Activated CD4-positive, alpha-beta T cell treated with anti-CD3 and anti-CD28 coated beads, Interleukin-2, amount 50 U/mL, for 16 hours (primary cell): ENCODE results near the gene DMXL2.
"Not testable (repeated sequence)": the region's sequence is repeated elsewhere in the genome, so short reads cannot be mapped to it uniquely, and the experiment has no call there.

Experiments used
- DNase-seq: peaks from one replicate; pipeline ENCODE4 v3.0.0-alpha.2; 2020

The DMXL2 gene

DNA sequence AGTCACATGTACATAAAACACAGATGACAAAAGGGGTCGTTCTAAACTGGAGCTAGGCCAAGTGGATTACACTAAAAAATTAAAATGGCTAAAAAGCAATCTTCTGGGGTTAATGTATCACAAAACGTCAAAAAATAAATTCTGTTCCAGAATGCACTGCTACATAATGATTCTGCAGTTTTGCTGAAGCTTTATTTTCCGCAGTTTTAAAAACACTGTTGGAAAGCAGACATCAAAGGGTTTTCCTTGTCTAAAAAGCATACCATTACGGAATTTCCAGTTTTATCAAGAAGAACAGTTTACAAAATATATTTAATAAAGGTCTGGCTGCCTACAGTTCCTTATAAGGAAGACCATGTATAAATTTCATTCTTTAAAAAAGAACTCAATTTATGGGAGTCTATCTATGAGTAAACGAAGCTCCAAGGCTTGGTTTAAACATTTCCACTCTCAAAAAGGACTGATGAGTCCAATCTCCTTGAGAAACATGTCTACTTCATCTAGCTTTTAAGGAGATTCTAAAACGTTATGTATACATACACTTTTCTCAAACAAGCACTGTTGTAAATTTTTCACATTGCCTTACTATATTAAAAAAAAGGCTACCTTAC is 1.3 kb downstream of the DMXL2 start:
- no peak for DNase-seq

DNA sequence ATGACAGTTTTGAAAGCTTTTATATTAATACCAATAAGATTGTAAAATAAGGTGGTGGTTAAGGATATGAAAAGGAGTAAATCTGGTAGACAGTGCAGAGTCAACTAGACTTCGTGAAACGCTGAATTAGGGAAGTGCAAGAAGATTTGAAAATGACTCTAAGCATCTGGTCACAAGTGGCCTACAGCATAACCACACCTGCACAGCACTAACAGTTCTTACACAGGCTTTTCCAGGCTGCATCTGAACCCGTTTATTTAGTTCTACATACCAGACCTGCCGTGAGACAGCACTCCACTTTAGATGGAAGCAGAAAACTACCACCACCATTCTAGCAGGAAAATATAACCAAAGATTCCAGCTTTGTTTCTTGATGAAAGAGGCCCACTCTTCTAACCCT is 1.9 kb downstream of the DMXL2 start:
- no peak for DNase-seq

DNA sequence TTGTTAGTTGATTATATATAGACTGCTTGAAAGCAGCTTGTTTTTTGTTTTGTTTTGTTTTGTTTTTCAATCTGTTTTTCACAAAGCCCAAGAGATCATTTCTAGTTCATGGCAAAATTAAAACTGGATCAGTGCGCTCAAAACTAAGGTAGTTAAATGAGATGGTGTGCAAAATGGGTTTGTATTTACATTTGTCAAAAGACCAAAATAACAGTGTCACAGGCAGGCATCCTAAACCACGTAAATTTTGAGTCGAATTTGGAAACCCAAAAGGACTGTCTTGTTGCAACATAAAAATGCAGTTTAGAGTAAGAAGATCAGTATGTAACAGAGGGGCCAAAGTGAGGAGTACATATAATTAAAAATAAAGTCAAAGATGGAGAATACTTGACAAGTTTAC is 2.4 kb downstream of the DMXL2 start:
- no peak for DNase-seq

DNA sequence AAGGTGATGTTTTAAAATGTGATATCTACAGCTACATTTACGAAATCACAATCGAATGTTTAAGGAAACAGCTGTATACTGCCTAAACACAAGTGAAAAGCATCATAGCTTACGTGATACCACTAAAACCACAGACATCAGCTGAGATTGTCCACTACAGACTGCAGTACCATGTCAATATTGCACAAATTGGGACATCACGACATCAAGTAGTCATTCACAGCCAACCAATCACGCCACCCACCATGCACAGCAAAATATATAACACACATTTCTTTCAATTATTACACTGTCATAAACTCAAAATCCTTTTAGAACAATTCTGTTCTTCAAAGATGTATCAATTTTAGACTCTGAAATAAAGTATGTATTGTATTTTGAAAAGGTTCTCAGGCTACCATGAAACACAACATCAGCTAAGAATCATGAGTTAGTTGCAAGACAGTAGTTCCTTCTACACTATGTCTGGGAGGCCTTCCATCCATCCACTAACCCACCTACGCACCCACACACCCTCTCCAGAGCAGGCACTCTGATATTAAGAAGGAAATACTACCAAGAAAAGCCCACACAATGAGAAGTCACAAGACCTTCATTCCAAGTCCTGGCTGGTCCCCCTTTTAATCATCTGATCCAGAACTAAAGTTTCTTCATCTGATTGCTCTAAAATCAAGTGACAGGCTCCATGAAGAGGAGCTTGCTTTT is 3.1 kb downstream of the DMXL2 start:
- DNase-seq = no peak

DNA sequence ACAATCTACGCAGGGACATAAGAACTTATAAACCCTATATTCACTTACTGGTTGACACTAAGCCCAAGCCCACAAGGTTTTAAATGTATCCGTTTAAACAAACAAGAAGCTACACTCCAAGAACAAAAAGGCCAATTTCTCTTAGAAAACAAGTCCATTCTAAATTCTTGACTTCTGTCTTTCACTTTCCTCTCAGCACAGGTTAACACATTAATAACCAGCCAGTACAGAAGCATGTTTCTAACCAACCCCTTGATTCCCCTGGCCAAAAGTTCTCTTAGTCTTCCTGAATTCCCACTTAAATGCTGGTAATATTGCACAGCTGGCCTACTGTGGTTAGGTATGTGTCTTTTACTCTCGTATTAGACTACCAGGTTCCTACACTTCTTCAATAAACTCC is 4.7 kb downstream of the DMXL2 start:
- no peak for DNase-seq

DNA sequence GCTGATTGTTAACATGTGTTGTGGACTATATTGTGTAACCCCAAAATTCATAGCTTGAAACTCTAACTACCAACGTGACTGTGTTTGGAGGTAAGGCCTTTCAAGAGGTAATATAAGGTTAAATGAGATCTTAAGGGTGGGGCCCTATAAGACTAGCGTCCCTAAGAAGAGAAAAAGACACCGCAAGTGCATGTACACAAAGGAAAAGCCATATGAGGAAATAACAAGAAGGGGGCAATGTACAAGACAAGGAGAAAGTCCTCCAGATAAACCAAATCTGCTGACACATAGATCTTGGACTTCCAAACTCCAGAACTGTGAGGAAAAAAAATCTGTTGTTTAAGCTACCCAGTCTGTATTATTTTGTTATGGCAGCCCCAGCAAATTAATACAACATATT is 8.6 kb downstream of the DMXL2 start:
- no peak for DNase-seq

DNA sequence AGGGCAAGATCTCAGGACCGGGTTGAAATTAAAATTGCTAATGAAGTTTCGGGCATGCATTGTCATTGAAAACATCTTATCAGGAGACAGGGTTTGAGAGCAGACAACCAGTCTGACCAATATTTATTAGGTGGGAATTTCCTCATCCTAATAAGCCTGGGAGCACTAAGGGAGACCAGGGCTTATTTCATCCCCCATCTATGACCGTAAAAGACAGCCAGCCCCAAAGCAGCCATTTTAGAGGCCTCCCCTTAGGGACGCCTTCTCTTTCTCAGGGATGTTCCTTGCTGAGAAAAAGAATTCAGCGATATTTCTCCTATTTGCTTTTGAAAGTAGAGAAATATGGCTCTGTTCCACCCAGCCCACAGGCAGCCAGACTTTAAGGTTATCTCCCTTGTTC is 9.9 kb downstream of the DMXL2 start:
- not testable (repeated sequence) for DNase-seq

DNA sequence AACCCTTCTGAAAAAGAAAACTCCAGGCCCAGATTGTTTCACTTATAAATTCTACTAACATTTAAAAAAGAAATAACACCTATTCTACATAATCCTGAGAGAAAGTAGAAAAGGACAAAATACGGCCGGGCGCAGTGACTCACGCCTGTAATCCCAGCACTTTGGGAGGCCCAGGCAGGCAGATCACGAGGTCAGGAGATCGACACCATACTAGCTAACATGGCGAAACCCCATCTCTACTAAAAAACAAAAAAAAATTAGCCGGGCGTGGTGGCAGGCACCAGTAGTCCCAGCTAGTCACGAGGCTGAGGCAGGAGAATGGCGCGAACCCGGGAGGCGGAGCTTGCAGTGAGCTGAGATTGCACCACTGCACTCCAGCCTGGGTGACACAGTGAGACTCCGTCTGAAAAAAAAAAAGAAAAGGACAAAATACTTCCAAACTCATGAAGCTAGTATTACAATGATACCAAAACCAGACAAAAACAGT is 19.1 kb downstream of the DMXL2 start:
- not testable (repeated sequence) for DNase-seq

DNA sequence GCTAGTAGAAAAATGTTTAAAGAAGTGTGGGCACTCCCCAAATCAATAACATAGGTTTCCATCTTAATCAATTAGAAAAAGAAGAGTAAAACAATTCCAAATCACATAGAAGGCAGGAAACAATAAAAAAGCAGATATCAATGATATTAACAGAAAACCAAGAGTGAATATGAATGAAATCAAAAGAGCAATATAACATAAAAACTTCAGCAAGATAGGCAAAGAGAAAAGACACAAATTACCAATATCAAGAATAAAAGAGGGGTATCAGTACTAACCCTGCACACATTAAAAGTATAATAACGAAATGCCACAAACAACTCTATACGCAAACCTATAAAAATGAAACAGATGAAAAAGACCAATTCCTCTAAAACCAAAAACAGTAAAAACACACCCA is 19.6 kb downstream of the DMXL2 start:
- no peak for DNase-seq

DNA sequence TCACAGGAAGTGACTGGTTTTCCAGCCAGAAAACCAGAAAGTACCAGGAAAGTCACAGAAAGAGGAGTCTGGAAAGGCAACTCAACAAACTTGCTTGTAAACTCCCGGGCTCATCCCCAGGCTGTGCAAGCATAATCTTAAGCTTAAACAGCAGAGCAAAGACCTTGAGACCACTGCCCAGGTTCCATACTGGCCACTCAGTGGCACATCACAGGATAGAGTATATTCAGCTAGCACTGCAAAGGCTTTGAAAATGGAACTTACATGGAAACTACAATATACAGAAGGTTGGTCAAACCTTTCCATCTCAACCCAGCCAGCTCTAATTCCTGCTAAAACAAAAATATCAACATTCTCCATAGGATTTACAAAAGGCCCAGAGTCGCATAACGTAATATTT is 20.1 kb downstream of the DMXL2 start:
- DNase-seq = no peak

DNA sequence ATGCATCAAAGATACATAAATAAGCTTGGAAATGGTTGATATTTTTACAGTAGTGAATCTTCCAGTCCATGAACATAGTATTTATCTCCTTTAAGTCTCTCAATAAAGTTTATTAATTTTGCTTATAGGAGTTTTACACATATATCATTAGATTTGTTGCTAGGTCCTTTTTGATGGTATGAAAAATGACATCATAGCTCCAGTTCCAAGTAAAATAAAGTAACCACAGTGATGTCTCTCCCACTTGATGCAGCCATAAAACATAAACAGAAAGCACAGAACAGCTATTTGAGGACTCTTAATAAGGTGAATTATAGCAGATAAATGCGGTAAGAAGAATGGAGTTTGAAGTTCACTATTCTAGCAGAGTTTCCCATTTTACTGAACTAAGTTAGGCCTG is 20.8 kb downstream of the DMXL2 start:
- DNase-seq = no peak

DNA sequence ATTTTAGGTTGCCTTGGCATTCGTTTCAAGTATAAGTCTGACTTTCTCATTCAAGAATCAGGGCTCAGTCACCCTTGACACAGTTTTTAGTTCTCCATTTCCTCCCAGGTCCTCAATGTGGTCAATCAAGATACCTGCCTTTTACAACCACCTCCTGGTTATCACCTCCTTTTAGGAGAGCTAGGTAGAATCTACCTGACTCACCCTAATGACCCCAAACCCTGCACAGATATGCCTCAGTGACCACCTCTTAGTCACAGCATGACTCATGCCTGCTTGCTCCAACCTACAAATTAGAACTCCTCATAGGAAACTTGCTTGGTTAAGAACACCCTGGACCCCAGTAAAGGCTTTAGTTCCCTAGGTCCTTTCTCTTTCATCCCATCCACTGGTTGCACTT is 22.5 kb downstream of the DMXL2 start:
- DNase-seq = no peak

DNA sequence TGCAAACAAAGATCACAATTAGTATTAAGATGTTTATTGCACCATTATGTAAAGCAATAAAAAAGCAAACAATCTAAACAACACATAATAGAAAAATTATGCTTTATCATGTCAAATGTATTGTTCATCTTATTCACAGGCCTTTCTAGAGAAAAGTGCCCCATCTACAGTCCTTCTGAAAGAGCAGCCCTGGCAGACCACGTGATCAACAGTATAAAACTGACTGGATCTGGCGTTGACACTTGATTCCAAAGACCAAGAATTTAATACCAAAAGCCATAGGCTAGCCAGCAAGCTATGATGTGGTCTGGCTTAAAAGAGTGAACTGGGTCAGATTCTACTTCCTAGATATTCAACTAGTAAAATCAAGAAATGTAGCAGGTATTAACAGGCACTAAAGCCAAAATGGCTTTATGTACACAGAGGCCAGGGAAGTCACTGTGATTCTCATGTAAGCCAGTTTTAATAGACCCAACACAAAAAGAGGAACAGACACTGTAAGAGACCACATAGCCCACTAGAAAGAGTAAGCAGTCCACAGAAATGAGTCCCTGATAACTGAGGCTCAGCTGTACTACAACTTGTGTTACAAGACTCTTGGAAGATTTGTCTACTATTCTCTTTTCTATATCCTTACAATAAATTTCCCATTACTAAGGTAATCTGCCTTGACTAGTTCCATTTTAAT is 32.5 kb downstream of the DMXL2 start:
- DNase-seq = no peak

DNA sequence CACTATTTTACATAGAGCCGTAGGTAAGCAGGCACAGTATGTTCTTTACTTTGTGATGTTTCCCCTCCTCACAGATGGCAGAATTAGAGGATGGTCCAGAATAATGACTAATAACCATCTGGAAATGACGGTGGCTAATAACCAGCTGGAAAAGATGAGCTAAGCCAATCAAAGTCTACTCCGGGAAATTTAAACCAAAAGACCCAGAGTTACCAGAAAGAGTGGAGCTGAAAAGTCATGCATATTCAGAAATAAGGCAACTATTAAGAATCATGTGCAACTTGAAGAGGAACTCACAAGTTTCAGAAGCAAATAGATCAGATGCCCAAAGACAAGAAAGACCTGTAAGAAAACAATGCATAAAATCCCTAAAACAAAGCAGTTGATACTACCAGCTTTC is 33.6 kb downstream of the DMXL2 start:
- DNase-seq = no peak

DNA sequence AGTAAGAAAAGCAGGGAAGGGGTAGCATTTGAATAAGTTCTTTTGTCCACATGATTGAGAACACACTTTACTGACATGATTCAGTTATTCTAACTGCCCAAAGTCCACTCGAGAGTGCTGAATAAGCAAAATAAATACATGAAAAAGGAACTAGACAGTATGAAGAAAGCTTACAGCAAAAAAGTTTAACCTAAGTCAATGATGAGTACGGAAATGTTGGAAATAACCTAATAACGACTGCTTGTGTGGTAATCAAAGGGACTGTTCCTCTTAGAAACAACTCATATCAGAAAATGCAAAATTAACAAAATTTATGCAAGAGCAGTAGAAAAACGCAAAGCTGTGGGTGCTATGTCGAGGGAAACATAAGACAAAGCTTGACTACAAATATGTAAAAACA is 36.6 kb downstream of the DMXL2 start:
- no peak for DNase-seq

DNA sequence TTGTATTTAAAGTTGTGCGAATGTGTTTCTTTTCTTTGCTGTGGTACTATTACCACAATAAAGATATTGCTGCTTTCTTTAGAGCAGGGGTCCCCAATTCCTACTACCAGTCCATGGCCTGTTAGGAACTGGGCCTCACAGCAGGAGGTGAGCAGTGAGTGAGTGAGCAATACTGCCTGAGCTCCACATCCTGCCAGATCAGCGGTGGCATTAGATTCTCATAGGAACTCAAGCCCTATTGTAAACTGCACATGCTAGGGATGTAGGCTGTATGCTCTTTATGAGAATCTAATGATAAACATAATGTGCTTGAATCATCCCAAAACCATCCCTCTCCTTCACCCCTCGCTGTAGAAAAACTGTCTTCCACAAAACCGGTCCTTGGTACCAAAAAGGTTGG is 41.6 kb downstream of the DMXL2 start:
- no peak for DNase-seq

DNA sequence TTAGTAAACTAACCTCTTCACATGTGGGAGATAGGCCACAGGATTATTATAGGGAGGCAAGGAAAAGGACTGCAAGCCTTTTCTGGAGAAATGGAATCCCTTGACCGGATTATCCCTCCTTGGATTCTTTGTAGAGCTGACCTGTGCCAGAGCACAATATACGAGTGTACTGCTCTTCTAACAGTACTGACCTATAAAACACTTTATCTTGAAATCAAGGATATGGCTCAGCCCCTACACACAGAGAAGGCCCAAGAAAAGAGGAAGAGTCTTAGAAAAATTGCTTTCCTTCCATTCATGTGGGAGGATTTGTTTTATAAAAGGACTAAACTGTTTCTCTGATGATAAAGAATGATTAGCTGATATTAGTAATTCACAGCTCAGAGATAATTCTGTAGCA is 42.2 kb downstream of the DMXL2 start:
- no peak for DNase-seq

DNA sequence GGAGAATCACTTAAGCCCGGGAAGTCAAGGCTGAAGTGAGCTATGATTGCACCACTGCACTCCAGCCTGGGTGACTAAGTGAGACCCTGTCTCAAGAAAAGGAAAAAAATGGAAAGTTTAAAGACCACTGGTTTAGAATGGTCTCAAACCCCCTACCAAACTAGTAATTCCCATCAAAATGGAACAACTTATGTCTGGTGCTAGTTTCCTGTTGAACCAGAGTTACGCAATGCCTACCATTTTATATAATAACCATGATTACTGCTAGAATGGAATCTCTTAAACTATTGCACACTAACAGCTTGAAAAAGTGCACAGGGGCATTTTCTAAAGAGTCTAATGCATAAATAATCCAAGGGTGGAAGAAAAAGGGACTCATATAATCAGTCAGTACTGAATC is 43.6 kb downstream of the DMXL2 start:
- no peak for DNase-seq

DNA sequence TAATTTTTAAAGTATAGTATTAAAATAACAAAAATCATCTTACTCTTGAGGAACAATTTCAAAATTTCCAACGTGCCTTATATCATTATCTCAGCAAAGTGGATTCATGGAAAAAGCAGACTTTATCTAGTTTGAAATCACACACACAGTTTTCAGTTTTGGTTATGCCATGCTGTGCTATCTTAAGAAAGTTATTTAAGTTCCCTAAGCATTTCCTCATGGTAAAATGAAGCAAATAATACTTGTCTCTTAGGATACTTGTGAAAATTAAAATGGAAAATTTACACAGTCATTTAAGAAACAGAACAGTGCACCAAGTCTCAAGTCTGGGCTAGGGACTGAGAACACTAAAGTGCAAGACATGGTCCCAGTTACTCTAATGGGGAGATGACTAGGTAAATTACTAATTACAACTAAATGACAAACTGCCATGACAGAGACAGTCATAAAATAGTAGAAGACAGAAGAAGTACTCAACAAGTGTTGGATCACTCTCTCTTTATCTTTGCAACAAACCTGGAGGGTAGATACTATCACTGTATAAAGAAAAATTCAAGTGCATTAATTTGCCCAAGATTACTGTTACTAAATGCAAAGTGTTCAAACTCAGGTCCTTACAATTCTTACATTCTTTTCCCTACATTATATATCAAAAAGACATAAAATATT is 44.8 kb downstream of the DMXL2 start:
- no peak for DNase-seq

DNA sequence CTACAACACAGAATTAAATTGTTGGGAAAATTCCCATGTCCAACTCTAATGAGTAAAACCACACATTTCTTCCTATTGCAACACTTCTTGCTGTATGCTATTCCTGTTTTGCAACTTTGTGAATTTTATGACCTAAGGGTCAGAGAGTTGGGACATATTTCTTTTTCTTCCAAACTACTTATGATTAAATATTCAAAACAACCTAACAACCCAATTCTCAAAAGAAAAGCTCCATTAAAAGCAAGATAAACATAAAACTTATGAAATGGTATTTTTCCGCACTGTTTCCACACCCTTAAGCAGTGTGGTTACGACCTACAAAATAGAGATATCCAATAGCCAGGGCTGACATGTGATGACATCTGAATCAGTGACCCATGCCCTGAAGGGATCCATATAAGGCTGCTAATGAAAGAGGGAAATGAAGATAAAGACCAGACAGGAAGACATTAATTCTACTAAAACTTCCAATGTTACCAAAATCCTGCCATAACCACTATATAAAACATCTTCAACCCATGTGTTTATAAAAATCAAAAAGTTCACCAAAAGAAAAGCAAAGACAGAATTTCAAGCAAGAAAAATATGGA is 45.6 kb downstream of the DMXL2 start:
- DNase-seq = no peak

DNA sequence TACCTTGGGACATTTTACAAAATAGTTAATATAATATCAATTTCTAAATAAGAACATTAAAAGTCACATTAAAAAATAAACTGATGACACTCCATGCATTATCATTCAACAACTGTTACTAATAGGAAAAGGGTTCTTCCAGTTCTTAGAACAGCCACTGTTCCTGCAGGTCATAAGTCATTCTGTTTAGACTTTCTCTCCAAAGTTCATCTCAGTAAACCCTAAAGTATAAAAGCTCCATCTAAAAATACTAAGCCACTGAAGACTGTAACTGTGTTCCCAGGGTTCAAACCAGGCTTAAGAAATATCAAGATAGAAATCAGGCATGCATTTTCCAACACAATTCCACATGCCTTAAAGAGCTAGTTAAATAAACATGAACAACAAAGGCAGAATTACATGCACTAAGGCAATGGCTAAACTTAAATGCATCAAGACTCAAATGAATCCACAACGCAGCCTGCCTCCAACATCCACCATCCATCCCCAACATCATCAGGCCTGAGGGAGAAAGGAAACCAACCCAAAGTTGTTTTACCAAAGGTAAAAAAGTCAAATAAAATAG is 46.2 kb downstream of the DMXL2 start:
- DNase-seq = no peak

DNA sequence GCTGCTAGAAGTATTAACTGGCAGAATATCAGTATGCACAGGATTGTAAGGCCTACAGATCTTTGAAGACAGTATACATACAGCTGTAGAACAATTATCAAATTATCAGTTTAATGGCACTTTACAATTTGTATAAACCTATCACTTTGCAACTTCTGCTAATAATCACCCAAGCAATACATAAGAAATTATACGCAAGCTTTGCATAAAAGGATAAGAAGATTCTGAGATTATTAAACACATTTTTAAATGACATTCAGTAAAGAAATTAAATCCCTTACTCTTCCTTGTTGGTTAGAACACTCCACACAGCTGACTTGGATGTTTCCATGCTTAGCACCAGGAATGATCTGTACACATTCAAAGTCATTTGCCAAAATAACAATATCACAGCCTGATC is 46.8 kb downstream of the DMXL2 start:
- no peak for DNase-seq

DNA sequence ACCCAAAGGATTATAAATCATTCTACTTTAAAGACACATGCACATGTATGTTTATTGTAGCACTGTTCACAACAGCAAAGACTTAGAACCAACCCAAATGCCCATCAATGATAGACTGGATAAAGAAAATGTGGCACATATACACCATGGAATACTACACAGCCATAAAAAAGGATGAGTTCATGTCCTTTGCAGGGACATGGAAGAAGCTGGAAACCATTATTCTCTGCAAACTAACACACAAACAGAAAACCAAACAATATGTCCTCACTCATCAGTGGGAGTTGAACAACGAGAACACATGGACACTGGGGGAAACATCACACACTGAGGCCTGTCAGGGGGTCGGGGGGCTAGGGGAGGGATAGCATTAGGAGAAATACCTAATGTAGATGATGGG is 49.2 kb downstream of the DMXL2 start:
- DNase-seq = not testable (repeated sequence)
